Measurements from ENCODE around the gene HAP1.

GRCh38 chr17:41705271-41705991, 29.0 kb downstream of the HAP1 start:
- TF ChIP-seq, protein P1, sequence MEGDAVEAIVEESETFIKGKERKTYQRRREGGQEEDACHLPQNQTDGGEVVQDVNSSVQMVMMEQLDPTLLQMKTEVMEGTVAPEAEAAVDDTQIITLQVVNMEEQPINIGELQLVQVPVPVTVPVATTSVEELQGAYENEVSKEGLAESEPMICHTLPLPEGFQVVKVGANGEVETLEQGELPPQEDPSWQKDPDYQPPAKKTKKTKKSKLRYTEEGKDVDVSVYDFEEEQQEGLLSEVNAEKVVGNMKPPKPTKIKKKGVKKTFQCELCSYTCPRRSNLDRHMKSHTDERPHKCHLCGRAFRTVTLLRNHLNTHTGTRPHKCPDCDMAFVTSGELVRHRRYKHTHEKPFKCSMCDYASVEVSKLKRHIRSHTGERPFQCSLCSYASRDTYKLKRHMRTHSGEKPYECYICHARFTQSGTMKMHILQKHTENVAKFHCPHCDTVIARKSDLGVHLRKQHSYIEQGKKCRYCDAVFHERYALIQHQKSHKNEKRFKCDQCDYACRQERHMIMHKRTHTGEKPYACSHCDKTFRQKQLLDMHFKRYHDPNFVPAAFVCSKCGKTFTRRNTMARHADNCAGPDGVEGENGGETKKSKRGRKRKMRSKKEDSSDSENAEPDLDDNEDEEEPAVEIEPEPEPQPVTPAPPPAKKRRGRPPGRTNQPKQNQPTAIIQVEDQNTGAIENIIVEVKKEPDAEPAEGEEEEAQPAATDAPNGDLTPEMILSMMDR (IDR thresholded peaks at IDR 0.05 in 8 of 11, conservative IDR thresholded peaks at IDR 0.05 in 3 of 11), result no peak
- TF ChIP-seq POLR2AphosphoS5 (IDR thresholded peaks at IDR 0.05), result no peak
